Prostate gland (tissue), 2 donors: ENCODE data around the gene HLA-A. TPM values are rescaled to one million over a fixed set of nuclear protein-coding genes. Genes with fewer than 3 reads are reported as not detected.

Source experiments
- DNase-seq: peaks from one replicate; pipeline ENCODE4 v3.0.0-alpha.2; 2019; ENCODE audit warnings: low spot score
- H3K27ac ChIP-seq, 2 donors: fragments of 200-600 bp; sonication (generic); 2 replicates each; pipeline ENCODE4 v1.5.1; 2017 to 2019
- H3K27me3 ChIP-seq: fragments of 200-600 bp; sonication (generic); replicated peaks from 2 replicates; pipeline ENCODE4 v1.5.1; 2019; ENCODE audit not compliant: insufficient read depth
- H3K36me3 ChIP-seq, 2 donors: fragments of 200-600 bp; sonication (generic); 1 replicate in 1 of 2; 2 replicates in 1 of 2; pipeline versions ENCODE4 v1.5.1 to v1.8.1; 2017 to 2019
- H3K4me1 ChIP-seq: fragments of 200-600 bp; sonication (generic); replicated peaks from 2 replicates; pipeline ENCODE4 v1.5.1; 2019
- H3K4me3 ChIP-seq, 2 donors: fragments of 200-600 bp; sonication (generic); 2 replicates each; pipeline ENCODE4 v1.5.1; 2017 to 2019
- H3K9me3 ChIP-seq: fragments of 200-600 bp; sonication (generic); 2 replicates; pipeline ENCODE4 v1.5.1; 2017
- CTCF ChIP-seq, 4 experiments: fragments of 200-600 bp in 2 of 4; fragments of 450-650 bp in 2 of 4; sonication (generic) in 2 of 4; IDR thresholded peaks; 1 replicate in 3 of 4; 2 replicates in 1 of 4; pipeline ENCODE4 v1.5.1; 2016 to 2019; ENCODE audit warnings: antibody characterized with exemption in 4 of 4, mild to moderate bottlenecking in 2 of 4, moderate library complexity in 2 of 4
- POLR2A ChIP-seq: fragments of 450-650 bp; IDR thresholded peaks from one replicate; pipeline ENCODE4 v1.6.1; 2016; ENCODE audit warnings: antibody characterized with exemption, mild to moderate bottlenecking
- POLR2AphosphoS5 ChIP-seq: sonication (generic); formaldehyde crosslinking; IDR thresholded peaks from one replicate; pipeline ENCODE4 v1.6.1; 2017; ENCODE audit warnings: antibody characterized with exemption
- WGBS: methylation state at CpG from one replicate; pipeline ENCODE4 v1.1.5; 2018; 5-methylcytosine and 5-hydroxymethylcytosine counted together
- intact Hi-C: fragments of 100-400 bp; cut with DNase I; formaldehyde crosslinking; loops from one replicate; pipeline ENCODE4 v1.14.2; 2022
- small RNA-seq, 2 donors: library from RNA; depleted of rRNA; stranded (forward); fragments of <200 nt; gene quantifications; one replicate each; pipeline ENCODE3, GENCODE V24; 2016
- total RNA-seq, 2 donors: library from RNA; depleted of rRNA; stranded (reverse); fragments of >200 nt; gene quantifications; one replicate each; pipeline ENCODE4 v1.1.0, GENCODE V29; 2016

Gene HLA-A
- total RNA-seq, 2 donors from 2014 or later: 564 to 620 TPM

- 83% methylated on average over 2 of the region's 2 CpGs for WGBS
- TF ChIP-seq POLR2A (no peak), CTCF (IDR thresholded peaks at IDR 0.05) (no peak), POLR2AphosphoS5 (no peak)
- Histone ChIP-seq H3K4me3 (no peak overlapping the region), H3K27ac (no peak overlapping the region), H3K36me3 (no peaks in the 10 kb centered on the region), H3K27me3 (no peaks in the 10 kb centered on the region), H3K4me1 (no peaks in the 10 kb centered on the region), H3K9me3 (no peaks in the 10 kb centered on the region)
- intact Hi-C loops: no loop called here
- no peak for DNase-seq
These were observed 46.9 kb downstream of the HLA-A start for GRCh38 chr6:29989211-29989610.

- DNase-seq: no peak
- Histone ChIP-seq H3K4me1 (no peaks in the 10 kb centered on the region), H3K27me3 (no peaks in the 10 kb centered on the region), H3K36me3 (no peaks in the 10 kb centered on the region), H3K4me3 (no peak overlapping the region), H3K9me3 (no peaks in the 10 kb centered on the region), H3K27ac (no peak overlapping the region)
- TF ChIP-seq POLR2A: no peak
- TF ChIP-seq POLR2AphosphoS5: no peak
- TF ChIP-seq CTCF (IDR thresholded peaks at IDR 0.05): no peak
- intact Hi-C loops: no loop called here
These were observed 48.6 kb downstream of the HLA-A start for GRCh38 chr6:29990931-29991330.

GRCh38 chr6:29992807-29993206 is 50.5 kb downstream of the HLA-A start:
- intact Hi-C loops: no loop called here
- no peaks in the 10 kb centered on the region for H3K36me3 ChIP-seq
- TF ChIP-seq POLR2A (no peak), CTCF (IDR thresholded peaks at IDR 0.05) (no peak), POLR2AphosphoS5 (no peak)
- H3K9me3 ChIP-seq: no peaks in the 10 kb centered on the region
- H3K27me3 ChIP-seq: no peaks in the 10 kb centered on the region
- WGBS: 80% methylated on average over 2 of the region's 2 CpGs
- DNase-seq: no peak
- no peaks in the 10 kb centered on the region for H3K4me1 ChIP-seq
- H3K27ac ChIP-seq: no peak overlapping the region
- no peak overlapping the region for H3K4me3 ChIP-seq

- H3K4me1 ChIP-seq: no peaks in the 10 kb centered on the region
- no peaks in the 10 kb centered on the region for H3K36me3 ChIP-seq
- H3K9me3 ChIP-seq: no peaks in the 10 kb centered on the region
- H3K27me3 ChIP-seq: no peaks in the 10 kb centered on the region
- TF ChIP-seq POLR2AphosphoS5: no peak
- TF ChIP-seq CTCF (IDR thresholded peaks at IDR 0.05): no peak
- no peak for TF ChIP-seq POLR2A
- DNase-seq: no peak
- intact Hi-C loops: no loop called here
- H3K27ac ChIP-seq: no peak overlapping the region
- 80% methylated on average over 5 of the region's 5 CpGs for WGBS
- no peak overlapping the region for H3K4me3 ChIP-seq
These were observed 52.5 kb downstream of the HLA-A start for GRCh38 chr6:29994826-29995225.

- intact Hi-C loops: no loop called here
These were observed 53.0 kb downstream of the HLA-A start for GRCh38 chr6:29995340-29995777.

More at GRCh38 chr6:29995340-29995777, 53.0 kb downstream of the HLA-A start:
- Histone ChIP-seq H3K27ac (no peak overlapping the region), H3K9me3 (no peaks in the 10 kb centered on the region), H3K36me3 (no peaks in the 10 kb centered on the region), H3K4me3 (no peak overlapping the region), H3K27me3 (no peaks in the 10 kb centered on the region), H3K4me1 (no peaks in the 10 kb centered on the region)
- WGBS: 53% methylated on average over 2 of the region's 2 CpGs
- TF ChIP-seq POLR2AphosphoS5: no peak
- no peak for TF ChIP-seq POLR2A
- no peak for TF ChIP-seq CTCF (IDR thresholded peaks at IDR 0.05)
- no peak for DNase-seq

Small RNAs within 50 kb of the gene (small RNA-seq; reads per million reads assigned to genes)
- 0 reads per million in 2 donors for gene HLA-U

Other genes with a start within 250 kb of the HLA-A start
- gene HLA-F, start 219.1 kb upstream of the HLA-A start, total RNA-seq: 10 to 100 TPM; 34.0 to 62.1 TPM
- 1 to 10 TPM in 1 of 2 donors, not detected in 1; 1.8 TPM for gene HLA-G, start 114.7 kb upstream of the HLA-A start, total RNA-seq
- 10 to 100 TPM; 31.9 to 36.3 TPM for gene POLR1H, start 118.7 kb downstream of the HLA-A start, total RNA-seq
- gene PPP1R11, start 124.7 kb downstream of the HLA-A start, total RNA-seq: 10 to 100 TPM; 49.7 to 59.3 TPM
- 10 to 100 TPM in 1 of 2 donors, 1 to 10 TPM in 1; 9.0 to 29.1 TPM for gene RNF39, start 133.2 kb downstream of the HLA-A start, total RNA-seq
- under 1 TPM in 1 of 2 donors, not detected in 1; 0.32 TPM for gene TRIM31, start 170.6 kb downstream of the HLA-A start, total RNA-seq
- not detected for gene TRIM40, start 193.6 kb downstream of the HLA-A start, total RNA-seq
- not detected for gene TRIM10, start 218.7 kb downstream of the HLA-A start, total RNA-seq
- not detected for gene TRIM15, start 221.0 kb downstream of the HLA-A start, total RNA-seq